ENCODE data around the gene NSUN5. TPM values are rescaled to one million over a fixed set of nuclear protein-coding genes. Genes with fewer than 3 reads are reported as not detected.

Gene NSUN5
- total RNA-seq, 1 donor from 2014 or later: 37.5 TPM

- Mint-ChIP-seq H3K27me3 (ENCODE audit: unreplicated experiment) (peaks cover 4% of the 10 kb centered on the region), H3K4me3 (ENCODE audit: unreplicated experiment) (no peak overlapping the region), H3K27ac (ENCODE audit: unreplicated experiment) (no peak overlapping the region), H3K36me3 (ENCODE audit: unreplicated experiment) (peaks cover 12% of the 10 kb centered on the region), H3K9me3 (ENCODE audit: unreplicated experiment) (peaks cover 1% of the 10 kb centered on the region), H3K4me1 (ENCODE audit: low read depth, unreplicated experiment) (peaks cover 1% of the 10 kb centered on the region)
- TF ChIP-seq CTCF (IDR thresholded peaks at IDR 0.05; ENCODE audit: partially characterized antibody, unreplicated experiment): no peak
- DNase-seq: no peak
These were observed 44.2 kb upstream of the NSUN5 start for GRCh38 chr7:73352784-73353183.

GRCh38 chr7:73351447-73352167 is 43.0 kb upstream of the NSUN5 start:
- Mint-ChIP-seq H3K36me3 (ENCODE audit: unreplicated experiment) (peaks cover 12% of the 10 kb centered on the region), H3K4me3 (ENCODE audit: unreplicated experiment) (no peak overlapping the region), H3K27ac (ENCODE audit: unreplicated experiment) (no peak overlapping the region), H3K4me1 (ENCODE audit: low read depth, unreplicated experiment) (peaks cover 1% of the 10 kb centered on the region), H3K9me3 (ENCODE audit: unreplicated experiment) (peaks cover 1% of the 10 kb centered on the region), H3K27me3 (ENCODE audit: unreplicated experiment) (peaks cover 4% of the 10 kb centered on the region)
- no peak for DNase-seq
- no peak for TF ChIP-seq CTCF (IDR thresholded peaks at IDR 0.05; ENCODE audit: partially characterized antibody, unreplicated experiment)

GRCh38 chr7:73350306-73351068 is 41.9 kb upstream of the NSUN5 start:
- Mint-ChIP-seq H3K9me3 (ENCODE audit: unreplicated experiment) (peaks cover 1% of the 10 kb centered on the region), H3K36me3 (ENCODE audit: unreplicated experiment) (peaks cover 12% of the 10 kb centered on the region), H3K27me3 (ENCODE audit: unreplicated experiment) (peaks cover 4% of the 10 kb centered on the region), H3K27ac (ENCODE audit: unreplicated experiment) (no peak overlapping the region), H3K4me3 (ENCODE audit: unreplicated experiment) (no peak overlapping the region), H3K4me1 (ENCODE audit: low read depth, unreplicated experiment) (peaks cover 5% of the 10 kb centered on the region)
- DNase-seq: no peak
- TF ChIP-seq CTCF (IDR thresholded peaks at IDR 0.05; ENCODE audit: partially characterized antibody, unreplicated experiment): no peak

GRCh38 chr7:73349763-73350162 is 41.1 kb upstream of the NSUN5 start:
- Mint-ChIP-seq H3K36me3 (ENCODE audit: unreplicated experiment) (peaks cover 12% of the 10 kb centered on the region), H3K4me1 (ENCODE audit: low read depth, unreplicated experiment) (peaks cover 5% of the 10 kb centered on the region), H3K27ac (ENCODE audit: unreplicated experiment) (no peak overlapping the region), H3K9me3 (ENCODE audit: unreplicated experiment) (peaks cover 1% of the 10 kb centered on the region), H3K4me3 (ENCODE audit: unreplicated experiment) (no peak overlapping the region), H3K27me3 (ENCODE audit: unreplicated experiment) (peaks cover 4% of the 10 kb centered on the region)
- no peak for DNase-seq
- no peak for TF ChIP-seq CTCF (IDR thresholded peaks at IDR 0.05; ENCODE audit: partially characterized antibody, unreplicated experiment)

GRCh38 chr7:73345951-73346350 is 37.3 kb upstream of the NSUN5 start:
- Mint-ChIP-seq H3K27me3 (ENCODE audit: unreplicated experiment) (no peaks in the 10 kb centered on the region), H3K4me3 (ENCODE audit: unreplicated experiment) (no peak overlapping the region), H3K36me3 (ENCODE audit: unreplicated experiment) (peaks cover 5% of the 10 kb centered on the region), H3K9me3 (ENCODE audit: unreplicated experiment) (no peaks in the 10 kb centered on the region), H3K4me1 (ENCODE audit: low read depth, unreplicated experiment) (peaks cover 5% of the 10 kb centered on the region), H3K27ac (ENCODE audit: unreplicated experiment) (no peak overlapping the region)
- TF ChIP-seq CTCF (IDR thresholded peaks at IDR 0.05; ENCODE audit: partially characterized antibody, unreplicated experiment): no peak
- DNase-seq: no peak
